ENCODE data around the gene VILL. TPM values are rescaled to one million over a fixed set of nuclear protein-coding genes. Genes with fewer than 3 reads are reported as not detected.
"Not testable (repeated sequence)": the region's sequence is repeated elsewhere in the genome, so short reads cannot be mapped to it uniquely, and the experiment has no call there.

The VILL gene
- total RNA-seq, 1 donor from 2014 or later, result 3.2 TPM

DNA sequence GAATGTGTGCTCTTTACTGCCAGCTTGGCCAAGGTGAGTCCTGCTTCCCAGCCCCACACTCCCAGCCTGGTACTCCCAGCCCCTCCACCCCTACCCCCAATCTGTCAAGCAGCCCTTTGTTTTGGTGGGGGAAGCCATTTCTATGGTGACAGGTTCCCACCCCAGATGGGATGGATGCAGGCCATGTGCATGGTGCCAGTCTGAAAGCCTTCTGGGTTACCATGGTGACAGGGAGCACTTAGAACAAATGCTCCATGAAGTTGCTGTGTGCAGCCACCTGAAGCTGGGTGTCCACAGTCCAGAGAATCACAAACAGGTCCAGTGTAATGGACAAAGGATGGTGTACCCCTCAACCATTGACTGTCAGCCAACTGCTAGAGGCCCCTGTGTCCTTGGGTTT lies 19.1 kb upstream of the VILL start:
- no peak for DNase-seq
- Mint-ChIP-seq H3K4me3 (ENCODE audit: unreplicated experiment) (no peak overlapping the region), H3K36me3 (ENCODE audit: unreplicated experiment) (no peaks in the 10 kb centered on the region), H3K27me3 (ENCODE audit: unreplicated experiment) (peaks cover 9% of the 10 kb centered on the region), H3K4me1 (ENCODE audit: low read depth, unreplicated experiment) (peaks cover 27% of the 10 kb centered on the region), H3K27ac (ENCODE audit: unreplicated experiment) (no peak overlapping the region), H3K9me3 (ENCODE audit: unreplicated experiment) (no peaks in the 10 kb centered on the region)
- TF ChIP-seq, protein P1, sequence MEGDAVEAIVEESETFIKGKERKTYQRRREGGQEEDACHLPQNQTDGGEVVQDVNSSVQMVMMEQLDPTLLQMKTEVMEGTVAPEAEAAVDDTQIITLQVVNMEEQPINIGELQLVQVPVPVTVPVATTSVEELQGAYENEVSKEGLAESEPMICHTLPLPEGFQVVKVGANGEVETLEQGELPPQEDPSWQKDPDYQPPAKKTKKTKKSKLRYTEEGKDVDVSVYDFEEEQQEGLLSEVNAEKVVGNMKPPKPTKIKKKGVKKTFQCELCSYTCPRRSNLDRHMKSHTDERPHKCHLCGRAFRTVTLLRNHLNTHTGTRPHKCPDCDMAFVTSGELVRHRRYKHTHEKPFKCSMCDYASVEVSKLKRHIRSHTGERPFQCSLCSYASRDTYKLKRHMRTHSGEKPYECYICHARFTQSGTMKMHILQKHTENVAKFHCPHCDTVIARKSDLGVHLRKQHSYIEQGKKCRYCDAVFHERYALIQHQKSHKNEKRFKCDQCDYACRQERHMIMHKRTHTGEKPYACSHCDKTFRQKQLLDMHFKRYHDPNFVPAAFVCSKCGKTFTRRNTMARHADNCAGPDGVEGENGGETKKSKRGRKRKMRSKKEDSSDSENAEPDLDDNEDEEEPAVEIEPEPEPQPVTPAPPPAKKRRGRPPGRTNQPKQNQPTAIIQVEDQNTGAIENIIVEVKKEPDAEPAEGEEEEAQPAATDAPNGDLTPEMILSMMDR (IDR thresholded peaks at IDR 0.05; ENCODE audit: partially characterized antibody, unreplicated experiment), result no peak

DNA sequence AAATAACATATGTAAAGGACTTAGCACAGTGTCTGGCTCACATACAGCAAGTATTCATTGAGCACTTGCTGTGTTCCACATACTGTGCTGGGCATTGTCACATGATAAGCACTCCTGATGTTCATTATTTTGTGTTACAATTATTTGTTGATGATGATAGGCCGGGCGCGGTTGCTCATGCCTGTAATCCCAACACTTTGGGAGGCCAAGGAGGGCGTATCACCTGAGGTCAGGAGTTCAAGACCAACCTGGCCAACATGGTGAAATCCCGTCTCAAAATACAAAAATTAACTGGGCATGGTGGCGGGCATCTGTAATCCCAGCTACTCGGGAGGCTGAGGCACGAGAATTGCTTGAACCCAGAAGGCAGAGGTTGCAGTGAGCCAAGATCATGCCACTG lies 18.5 kb upstream of the VILL start:
- not testable (repeated sequence) for H3K36me3 Mint-ChIP-seq (ENCODE audit: unreplicated experiment); DNase-seq; H3K9me3 Mint-ChIP-seq (ENCODE audit: unreplicated experiment); H3K27ac Mint-ChIP-seq (ENCODE audit: unreplicated experiment); H3K27me3 Mint-ChIP-seq (ENCODE audit: unreplicated experiment); H3K4me3 Mint-ChIP-seq (ENCODE audit: unreplicated experiment)
- peaks cover 27% of the 10 kb centered on the region for H3K4me1 Mint-ChIP-seq (ENCODE audit: low read depth, unreplicated experiment)

DNA sequence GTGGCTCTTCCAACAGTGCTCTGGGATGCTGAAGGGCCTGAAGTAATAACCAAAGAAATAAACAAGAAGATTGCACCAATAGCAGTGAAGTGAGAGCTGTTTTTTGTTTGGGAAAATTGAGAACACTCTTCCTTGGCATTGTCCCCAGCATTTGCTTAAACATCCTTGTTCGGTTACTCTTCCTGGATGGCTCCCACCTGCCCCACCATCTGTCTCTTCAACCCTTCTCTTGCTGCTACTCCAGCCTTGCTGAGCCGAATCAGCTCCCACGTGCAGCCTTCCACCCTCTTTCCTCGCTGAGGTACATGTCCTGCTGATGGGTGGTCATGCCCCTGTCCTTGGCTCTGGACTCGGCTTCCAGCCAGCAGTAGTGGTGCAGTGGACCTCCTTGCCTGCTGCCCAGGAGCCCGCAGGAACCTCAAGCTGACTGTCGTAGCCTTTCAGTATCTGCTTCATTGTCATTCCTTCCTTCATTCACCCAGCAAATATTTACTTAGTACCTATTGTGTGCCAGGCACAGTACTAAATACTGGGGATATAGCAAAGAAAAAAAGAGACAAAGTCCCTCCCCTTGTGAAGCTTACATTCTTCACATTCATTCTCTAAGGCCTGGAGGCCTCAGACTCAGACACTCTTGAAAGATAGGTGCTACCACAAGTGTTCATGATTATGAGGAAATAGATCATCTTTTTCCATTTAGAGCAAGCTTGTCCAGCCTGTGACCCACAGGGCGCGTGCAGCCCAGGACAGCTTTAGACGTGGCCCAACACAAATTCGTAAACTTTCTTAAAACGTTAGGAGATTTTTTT lies 17.1 kb upstream of the VILL start:
- Mint-ChIP-seq H3K27me3 (ENCODE audit: unreplicated experiment) (peaks cover 9% of the 10 kb centered on the region), H3K4me3 (ENCODE audit: unreplicated experiment) (no peak overlapping the region), H3K27ac (ENCODE audit: unreplicated experiment) (peak overlapping the region; percentile 64), H3K9me3 (ENCODE audit: unreplicated experiment) (no peaks in the 10 kb centered on the region), H3K36me3 (ENCODE audit: unreplicated experiment) (no peaks in the 10 kb centered on the region), H3K4me1 (ENCODE audit: low read depth, unreplicated experiment) (peaks cover 24% of the 10 kb centered on the region)
- TF ChIP-seq, protein P1 (IDR thresholded peaks at IDR 0.05; ENCODE audit: partially characterized antibody, unreplicated experiment), result no peak
- no peak for DNase-seq

DNA sequence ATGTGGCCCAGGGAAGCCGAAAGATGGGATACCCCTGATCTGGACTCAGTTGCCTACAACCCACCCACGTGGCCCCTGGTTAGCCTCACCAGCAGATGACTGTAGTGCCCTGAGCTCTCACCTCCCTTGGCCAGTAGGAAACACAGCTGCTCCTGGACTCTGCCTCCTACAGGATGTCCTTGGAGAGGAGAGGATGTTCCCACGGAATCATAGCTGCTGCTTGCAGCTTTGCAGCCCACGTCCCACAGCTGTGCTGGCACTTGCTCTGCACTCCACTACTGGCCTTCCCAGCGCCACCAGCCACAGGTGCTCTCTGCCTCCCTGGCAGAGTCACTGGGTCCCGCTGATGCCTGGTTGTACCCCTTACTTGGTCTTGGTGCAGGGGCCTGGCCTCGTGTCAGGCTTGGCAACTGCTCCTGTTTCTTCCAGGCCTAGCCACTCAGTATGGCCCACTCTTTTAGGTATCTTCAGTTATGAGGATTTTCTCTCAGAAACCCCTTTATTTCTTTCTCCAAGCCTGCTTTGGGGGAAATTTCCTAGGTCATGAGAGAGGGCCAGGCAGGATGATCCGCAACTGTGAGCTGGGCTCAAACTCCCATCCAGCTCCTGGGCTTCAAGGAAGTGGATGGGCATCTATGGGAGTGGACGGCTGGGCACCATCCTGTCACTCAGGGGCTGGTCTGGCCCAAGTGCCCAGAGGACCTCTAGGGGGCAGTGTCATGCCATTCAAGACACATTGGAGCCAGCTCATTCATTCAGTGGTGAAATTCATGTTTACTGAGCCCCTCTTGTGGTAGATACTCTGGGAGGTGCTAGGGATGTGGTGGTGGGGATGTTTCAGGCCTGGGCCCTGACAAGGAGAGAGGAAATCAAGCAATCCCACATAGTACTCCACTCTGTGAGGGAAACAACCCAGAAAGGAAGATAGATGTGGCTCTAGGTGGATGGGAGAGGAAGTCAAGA lies 16.2 kb upstream of the VILL start:
- Mint-ChIP-seq H3K27ac (ENCODE audit: unreplicated experiment) (peak overlapping the region; percentile 48), H3K4me3 (ENCODE audit: unreplicated experiment) (peak overlapping the region; percentile 21), H3K27me3 (ENCODE audit: unreplicated experiment) (peaks cover 9% of the 10 kb centered on the region), H3K4me1 (ENCODE audit: low read depth, unreplicated experiment) (peaks cover 23% of the 10 kb centered on the region), H3K36me3 (ENCODE audit: unreplicated experiment) (no peaks in the 10 kb centered on the region), H3K9me3 (ENCODE audit: unreplicated experiment) (no peaks in the 10 kb centered on the region)
- peak; percentile 69 for DNase-seq
- TF ChIP-seq, protein P1 (IDR thresholded peaks at IDR 0.05; ENCODE audit: partially characterized antibody, unreplicated experiment), result peak; percentile 75

DNA sequence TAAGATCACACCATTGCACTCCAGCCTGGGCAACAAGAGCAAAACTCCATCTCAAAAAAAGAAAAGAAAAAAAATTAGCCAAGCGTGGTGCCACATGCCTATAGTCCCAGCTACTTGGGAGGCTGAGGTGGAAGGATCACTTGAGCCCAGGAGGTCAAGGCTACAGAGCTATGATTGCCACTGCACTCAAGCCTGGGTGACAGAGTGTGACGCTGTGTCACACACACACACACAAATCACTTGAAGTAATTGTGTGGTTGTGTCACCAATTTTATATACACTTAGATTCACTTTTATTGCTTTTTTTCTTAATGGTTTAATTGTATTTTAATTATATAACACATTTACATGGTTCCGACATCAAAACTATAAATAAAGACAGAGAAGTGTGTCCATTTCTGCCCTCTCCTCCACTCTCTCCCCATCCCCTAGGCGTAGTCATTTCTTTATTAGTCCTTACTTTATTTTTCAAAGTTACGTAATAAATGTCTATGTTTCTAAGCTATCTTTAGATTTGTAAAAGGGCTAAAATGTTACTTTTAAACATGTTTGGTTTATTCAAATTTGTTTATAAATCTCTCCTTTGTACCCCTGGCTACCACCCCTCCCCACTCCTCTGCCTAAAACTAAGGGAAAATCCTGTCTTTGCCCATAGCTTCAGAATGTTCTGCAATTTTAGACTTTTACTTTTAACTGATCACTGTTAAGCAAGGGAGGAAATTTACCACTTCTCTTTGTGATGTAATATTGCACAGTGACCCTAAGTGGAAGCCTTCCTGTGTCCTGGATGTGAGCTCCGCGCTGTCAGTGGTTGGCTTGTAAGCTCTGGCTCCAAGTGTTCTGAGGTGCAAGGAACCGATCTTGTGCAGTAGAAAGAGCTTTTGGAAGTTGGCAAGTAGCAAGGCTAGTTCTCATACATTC lies 10.8 kb upstream of the VILL start:
- Mint-ChIP-seq H3K27ac (ENCODE audit: unreplicated experiment) (no peak overlapping the region), H3K4me1 (ENCODE audit: low read depth, unreplicated experiment) (peaks cover 8% of the 10 kb centered on the region), H3K9me3 (ENCODE audit: unreplicated experiment) (no peaks in the 10 kb centered on the region), H3K27me3 (ENCODE audit: unreplicated experiment) (peaks cover 3% of the 10 kb centered on the region), H3K36me3 (ENCODE audit: unreplicated experiment) (no peaks in the 10 kb centered on the region), H3K4me3 (ENCODE audit: unreplicated experiment) (no peak overlapping the region)
- no peak for DNase-seq
- TF ChIP-seq, protein P1 (IDR thresholded peaks at IDR 0.05; ENCODE audit: partially characterized antibody, unreplicated experiment), result no peak

All from glutamatergic neuron (in vitro differentiated cells).